ENCODE data around the gene IGF2BP3.

DNA sequence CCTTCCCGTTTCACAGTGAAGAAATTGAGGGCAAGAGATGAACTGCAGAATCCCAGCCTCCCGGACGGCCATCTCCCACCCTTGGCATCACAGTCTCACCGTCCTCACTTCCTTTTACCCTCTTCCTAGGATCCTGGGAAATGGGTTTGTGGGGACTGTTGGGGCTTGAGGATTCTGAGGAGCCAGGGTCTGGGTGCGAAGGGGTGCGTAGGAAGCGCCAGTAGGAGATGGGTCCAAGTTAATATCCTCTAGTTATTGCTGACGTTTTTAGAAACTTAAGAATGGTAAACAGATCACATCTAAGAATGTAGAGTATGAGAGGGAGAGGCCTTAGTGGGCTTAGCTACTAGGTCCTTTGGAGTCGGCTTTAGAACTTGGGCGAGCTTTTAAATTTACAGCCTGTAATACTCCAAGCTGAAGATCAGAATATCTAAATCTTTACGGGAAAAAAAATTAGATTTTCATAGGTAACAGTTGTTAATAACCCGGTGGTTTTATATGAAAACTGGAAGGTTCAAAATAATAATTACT lies 170.5 kb downstream of the IGF2BP3 start:
- TF ChIP-seq, protein P1, sequence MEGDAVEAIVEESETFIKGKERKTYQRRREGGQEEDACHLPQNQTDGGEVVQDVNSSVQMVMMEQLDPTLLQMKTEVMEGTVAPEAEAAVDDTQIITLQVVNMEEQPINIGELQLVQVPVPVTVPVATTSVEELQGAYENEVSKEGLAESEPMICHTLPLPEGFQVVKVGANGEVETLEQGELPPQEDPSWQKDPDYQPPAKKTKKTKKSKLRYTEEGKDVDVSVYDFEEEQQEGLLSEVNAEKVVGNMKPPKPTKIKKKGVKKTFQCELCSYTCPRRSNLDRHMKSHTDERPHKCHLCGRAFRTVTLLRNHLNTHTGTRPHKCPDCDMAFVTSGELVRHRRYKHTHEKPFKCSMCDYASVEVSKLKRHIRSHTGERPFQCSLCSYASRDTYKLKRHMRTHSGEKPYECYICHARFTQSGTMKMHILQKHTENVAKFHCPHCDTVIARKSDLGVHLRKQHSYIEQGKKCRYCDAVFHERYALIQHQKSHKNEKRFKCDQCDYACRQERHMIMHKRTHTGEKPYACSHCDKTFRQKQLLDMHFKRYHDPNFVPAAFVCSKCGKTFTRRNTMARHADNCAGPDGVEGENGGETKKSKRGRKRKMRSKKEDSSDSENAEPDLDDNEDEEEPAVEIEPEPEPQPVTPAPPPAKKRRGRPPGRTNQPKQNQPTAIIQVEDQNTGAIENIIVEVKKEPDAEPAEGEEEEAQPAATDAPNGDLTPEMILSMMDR (IDR thresholded peaks at IDR 0.05), result no peak
- TF ChIP-seq POLR2AphosphoS5 (IDR thresholded peaks at IDR 0.05; ENCODE audit: low read depth, low read length), result no peak
- TF ChIP-seq SIN3A (IDR thresholded peaks at IDR 0.05; ENCODE audit: borderline replicate concordance, insufficient read depth, low read depth, low read length), result no peak

Measured in Panc1 (cell line).